ENCODE results near the gene ATP6V0D1.

ATP6V0D1 gene

DNA sequence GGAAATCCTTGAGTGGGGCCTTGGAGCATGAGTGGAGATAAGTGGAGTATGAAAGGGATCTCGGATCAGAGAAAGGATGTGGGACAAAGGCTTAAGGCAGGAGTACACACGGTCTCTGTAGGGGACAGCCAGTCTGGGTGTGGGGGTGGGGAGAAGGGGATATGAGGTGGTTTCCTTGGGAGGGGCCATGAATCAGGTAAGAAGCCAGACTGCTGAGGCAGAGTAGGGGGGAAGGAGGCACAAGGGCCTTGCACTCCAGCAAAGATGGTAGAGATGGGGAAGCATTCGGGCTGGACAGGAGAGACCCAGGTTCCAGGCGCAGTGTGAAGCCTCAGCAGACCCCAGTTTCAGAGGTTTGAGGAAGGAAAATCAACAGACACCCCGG lies 48.5 kb downstream of the ATP6V0D1 start:
- ChIA-PET POLR2A (no interaction called here), CTCF (interaction anchor here (0.8 to 1.8 kb wide), 2 partner anchors 13 to 16 kb away, joined by 3 to 6 read pairs; no protein-coding TSS in a partner anchor)
- no peak for DNase-seq (ENCODE audit: extremely low spot score)
- TF ChIP-seq, protein P1, sequence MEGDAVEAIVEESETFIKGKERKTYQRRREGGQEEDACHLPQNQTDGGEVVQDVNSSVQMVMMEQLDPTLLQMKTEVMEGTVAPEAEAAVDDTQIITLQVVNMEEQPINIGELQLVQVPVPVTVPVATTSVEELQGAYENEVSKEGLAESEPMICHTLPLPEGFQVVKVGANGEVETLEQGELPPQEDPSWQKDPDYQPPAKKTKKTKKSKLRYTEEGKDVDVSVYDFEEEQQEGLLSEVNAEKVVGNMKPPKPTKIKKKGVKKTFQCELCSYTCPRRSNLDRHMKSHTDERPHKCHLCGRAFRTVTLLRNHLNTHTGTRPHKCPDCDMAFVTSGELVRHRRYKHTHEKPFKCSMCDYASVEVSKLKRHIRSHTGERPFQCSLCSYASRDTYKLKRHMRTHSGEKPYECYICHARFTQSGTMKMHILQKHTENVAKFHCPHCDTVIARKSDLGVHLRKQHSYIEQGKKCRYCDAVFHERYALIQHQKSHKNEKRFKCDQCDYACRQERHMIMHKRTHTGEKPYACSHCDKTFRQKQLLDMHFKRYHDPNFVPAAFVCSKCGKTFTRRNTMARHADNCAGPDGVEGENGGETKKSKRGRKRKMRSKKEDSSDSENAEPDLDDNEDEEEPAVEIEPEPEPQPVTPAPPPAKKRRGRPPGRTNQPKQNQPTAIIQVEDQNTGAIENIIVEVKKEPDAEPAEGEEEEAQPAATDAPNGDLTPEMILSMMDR (IDR thresholded peaks at IDR 0.05; ENCODE audit: control extremely low read depth, extremely low read depth, low read depth, missing control alignments): no peak

DNA sequence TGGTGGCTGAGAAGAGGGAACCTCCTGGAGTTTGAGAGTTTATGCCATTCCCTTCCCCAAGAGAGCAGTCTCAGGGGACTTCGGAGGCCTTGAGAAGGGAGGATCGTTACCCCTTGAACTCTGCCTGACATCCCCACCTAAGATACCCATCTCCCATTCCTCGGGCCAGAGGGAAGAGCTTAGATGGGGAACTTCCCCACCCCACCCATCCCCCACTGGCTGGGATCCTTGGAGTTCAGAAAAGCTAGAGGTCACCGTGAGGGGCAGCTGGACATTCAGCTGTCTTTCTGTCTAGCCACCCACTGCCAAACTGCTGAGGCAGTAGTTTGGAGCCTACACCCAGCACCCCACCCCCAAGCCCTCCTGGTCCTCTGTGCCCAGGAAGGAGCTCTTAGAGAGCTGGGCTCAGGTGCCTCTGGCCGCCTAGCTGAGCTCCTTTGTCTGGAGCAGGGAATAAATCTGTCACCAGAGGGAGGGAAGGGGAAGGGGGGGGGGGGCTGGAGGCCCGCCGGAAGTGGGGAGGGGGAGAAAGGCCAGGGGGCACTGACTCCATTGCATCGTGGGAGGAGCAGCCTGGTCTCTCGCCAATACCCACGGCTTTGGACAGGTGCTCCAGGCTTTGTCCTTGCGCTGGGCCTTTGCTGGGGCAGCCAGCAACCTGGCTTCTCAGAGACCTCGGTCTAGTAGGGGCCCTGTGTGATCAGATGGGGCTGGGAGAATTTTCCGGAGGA lies 49.0 kb downstream of the ATP6V0D1 start:
- DNase-seq (ENCODE audit: extremely low spot score): no peak
- ChIA-PET POLR2A (interaction anchor here (0.6 kb wide), 1 partner anchor 9 kb away, joined by 5 read pairs; no protein-coding TSS in a partner anchor), CTCF (interaction anchor here (0.8 to 1.3 kb wide), 3 partner anchors 14 to 36 kb away, joined by 3 to 7 read pairs (median 3); no protein-coding TSS in a partner anchor)
- TF ChIP-seq, protein P1 (IDR thresholded peaks at IDR 0.05; ENCODE audit: control extremely low read depth, extremely low read depth, low read depth, missing control alignments): no peak

DNA sequence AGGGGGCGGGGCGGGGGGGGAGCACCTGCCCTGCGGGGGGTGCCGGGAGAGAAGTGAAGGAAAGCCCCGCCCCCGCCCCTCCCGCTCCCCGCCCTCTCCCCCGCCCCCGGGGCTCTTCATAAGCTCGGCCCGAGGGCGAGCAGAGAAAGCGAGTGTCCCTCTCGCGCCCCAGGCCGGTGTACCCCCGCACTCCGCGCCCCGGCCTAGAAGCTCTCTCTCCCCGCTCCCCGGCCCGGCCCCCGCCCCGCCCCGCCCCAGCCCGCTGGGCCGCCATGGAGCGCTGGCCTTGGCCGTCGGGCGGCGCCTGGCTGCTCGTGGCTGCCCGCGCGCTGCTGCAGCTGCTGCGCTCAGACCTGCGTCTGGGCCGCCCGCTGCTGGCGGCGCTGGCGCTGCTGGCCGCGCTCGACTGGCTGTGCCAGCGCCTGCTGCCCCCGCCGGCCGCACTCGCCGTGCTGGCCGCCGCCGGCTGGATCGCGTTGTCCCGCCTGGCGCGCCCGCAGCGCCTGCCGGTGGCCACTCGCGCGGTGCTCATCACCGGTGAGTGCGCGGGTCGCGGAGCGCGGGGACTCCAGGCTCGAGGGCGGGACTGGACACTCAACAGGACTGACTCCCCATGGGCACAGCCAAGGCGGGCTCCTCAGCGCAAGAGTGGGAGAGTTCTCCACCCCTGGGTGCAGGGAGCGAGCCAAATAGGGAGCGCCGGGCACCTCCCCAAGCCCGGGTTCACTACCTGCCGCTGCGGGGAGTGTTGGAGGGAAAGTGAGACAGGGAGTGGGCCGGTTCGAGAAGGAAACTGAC lies 49.8 kb downstream of the ATP6V0D1 start, which contains the start of gene HSD11B2:
Gene HSD11B2, plus strand, starts transcription at position 145 of the 798 bp plus-strand sequence. Its CDS starts 128 bp downstream, at position 273.
- ChIA-PET POLR2A (interaction anchor here (0.8 kb wide), 1 partner anchor 10 kb away, joined by 3 read pairs; no protein-coding TSS in a partner anchor), CTCF (interaction anchor here (0.8 to 1.3 kb wide), 5 partner anchors 15 to 37 kb away, joined by 3 to 7 read pairs (median 3); no protein-coding TSS in a partner anchor)
- TF ChIP-seq, protein P1 (IDR thresholded peaks at IDR 0.05; ENCODE audit: control extremely low read depth, extremely low read depth, low read depth, missing control alignments): no peak
- no peak for DNase-seq (ENCODE audit: extremely low spot score)

DNA sequence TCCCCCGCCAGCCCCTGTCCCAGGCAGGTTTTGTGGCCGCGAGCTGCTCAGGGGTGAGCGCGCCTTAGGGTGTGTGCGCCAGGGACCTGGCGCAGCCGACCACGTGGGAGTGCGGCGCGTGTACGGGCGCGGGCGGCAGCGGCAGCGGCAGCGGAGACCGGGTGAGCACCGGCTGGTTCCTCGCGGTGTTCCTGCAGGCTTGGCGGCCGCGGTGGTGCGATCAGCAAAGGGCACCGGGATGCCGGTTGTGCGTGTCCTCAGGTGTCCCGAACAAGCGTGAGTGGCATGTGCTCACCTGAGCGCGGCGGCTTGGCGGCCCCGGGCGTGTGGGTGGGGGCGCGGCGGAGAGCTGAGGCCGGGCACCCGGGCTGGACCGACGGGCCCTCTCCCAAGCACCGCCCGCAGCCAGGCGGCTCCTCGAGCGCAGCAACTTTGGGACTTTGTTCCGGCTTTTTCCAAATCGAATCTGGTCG lies 50.4 kb downstream of the ATP6V0D1 start:
- TF ChIP-seq, protein P1 (IDR thresholded peaks at IDR 0.05; ENCODE audit: control extremely low read depth, extremely low read depth, low read depth, missing control alignments): no peak
- ChIA-PET POLR2A (interaction anchor here (0.8 kb wide), 1 partner anchor 10 kb away, joined by 3 read pairs; no protein-coding TSS in a partner anchor), CTCF (interaction anchor here (0.9 to 1.3 kb wide), 4 partner anchors 16 to 37 kb away, joined by 3 to 7 read pairs (median 4); no protein-coding TSS in a partner anchor)
- no peak for DNase-seq (ENCODE audit: extremely low spot score)

DNA sequence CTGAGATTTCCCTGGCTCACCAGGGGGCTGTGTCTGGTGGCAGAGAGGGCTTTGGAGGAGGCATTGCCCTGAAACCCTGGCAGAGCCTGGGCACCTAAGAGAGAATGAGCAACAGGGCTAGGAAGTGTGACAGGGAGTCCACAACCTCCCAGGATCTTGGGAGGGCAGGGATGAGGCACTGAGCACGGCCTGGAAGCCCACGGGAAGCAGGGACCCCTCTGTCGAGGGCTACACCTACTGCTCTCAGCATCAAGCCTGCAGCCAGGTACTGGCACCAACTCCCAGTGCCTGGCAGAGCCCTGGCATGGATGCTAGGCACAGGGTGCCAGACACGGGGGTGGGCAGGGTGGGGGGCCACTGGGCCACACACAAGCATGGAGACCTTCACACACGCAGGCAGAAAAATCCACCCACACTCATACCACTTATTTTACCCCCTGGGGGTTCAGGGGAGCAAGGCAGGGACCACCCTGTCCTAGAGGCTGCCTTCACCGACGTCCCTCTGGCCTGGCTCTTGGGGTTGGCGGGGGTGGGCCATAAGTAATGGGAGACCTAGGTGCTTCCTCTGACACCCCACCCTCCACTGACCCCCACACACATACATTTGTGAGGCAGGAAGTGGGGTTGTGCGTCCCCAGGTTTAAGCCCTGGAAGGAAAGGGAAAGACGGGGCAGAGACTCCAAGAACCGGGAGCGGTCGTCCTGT lies 51.0 kb downstream of the ATP6V0D1 start:
- POLR2A ChIA-PET: no interaction called here
- CTCF ChIA-PET: interaction anchor here (1.0 to 5.9 kb wide), 7 partner anchors 13 to 185 kb away, joined by 3 to 118 read pairs (median 33); partner anchors contain the start of gene ZDHHC1
- TF ChIP-seq, protein P1 (IDR thresholded peaks at IDR 0.05; ENCODE audit: control extremely low read depth, extremely low read depth, low read depth, missing control alignments): no peak
- DNase-seq (ENCODE audit: extremely low spot score): no peak
